ENCODE data around the gene EFNA3. TPM values are rescaled to one million over a fixed set of nuclear protein-coding genes. Genes with fewer than 3 reads are reported as not detected.

The EFNA3 gene, protein sequence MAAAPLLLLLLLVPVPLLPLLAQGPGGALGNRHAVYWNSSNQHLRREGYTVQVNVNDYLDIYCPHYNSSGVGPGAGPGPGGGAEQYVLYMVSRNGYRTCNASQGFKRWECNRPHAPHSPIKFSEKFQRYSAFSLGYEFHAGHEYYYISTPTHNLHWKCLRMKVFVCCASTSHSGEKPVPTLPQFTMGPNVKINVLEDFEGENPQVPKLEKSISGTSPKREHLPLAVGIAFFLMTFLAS
- 10.9 TPM for total RNA-seq

DNA sequence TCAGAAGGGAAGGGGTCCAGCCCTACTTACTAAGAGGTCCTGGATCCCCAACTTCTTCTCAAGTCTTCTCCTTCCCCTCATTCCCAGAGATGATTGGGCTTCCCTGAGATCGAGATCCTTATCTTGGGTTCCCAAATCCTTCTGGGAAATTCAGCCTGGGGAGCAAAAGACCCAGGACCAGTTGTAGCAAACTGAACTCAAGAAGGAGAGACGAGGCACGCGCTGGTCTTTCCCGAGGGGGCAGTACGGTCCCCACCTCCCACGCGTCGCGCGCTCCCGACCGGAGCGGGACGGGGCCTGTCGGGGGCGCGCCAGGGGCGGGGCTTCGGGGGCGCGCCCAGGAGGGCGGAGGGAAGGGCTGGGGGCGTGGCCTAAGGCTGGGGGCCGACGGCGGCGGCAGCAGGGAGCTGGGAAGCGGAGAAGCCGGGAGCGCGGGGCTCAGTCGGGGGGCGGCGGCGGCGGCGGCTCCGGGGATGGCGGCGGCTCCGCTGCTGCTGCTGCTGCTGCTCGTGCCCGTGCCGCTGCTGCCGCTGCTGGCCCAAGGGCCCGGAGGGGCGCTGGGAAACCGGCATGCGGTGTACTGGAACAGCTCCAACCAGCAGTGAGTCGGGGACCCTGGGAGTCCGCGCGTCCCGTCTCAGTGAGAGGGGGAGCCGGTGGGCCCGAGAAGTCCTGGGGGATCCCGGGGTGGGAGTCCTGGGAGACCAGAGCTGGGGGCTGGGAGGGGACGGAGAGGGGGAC lies at the start of gene EFNA3:
TSS of gene EFNA3 (plus strand) at position 369 of the 741 bp plus-strand sequence. CDS start at position 474, 105 bp downstream.
- DNase-seq = peak; percentile 31

DNA sequence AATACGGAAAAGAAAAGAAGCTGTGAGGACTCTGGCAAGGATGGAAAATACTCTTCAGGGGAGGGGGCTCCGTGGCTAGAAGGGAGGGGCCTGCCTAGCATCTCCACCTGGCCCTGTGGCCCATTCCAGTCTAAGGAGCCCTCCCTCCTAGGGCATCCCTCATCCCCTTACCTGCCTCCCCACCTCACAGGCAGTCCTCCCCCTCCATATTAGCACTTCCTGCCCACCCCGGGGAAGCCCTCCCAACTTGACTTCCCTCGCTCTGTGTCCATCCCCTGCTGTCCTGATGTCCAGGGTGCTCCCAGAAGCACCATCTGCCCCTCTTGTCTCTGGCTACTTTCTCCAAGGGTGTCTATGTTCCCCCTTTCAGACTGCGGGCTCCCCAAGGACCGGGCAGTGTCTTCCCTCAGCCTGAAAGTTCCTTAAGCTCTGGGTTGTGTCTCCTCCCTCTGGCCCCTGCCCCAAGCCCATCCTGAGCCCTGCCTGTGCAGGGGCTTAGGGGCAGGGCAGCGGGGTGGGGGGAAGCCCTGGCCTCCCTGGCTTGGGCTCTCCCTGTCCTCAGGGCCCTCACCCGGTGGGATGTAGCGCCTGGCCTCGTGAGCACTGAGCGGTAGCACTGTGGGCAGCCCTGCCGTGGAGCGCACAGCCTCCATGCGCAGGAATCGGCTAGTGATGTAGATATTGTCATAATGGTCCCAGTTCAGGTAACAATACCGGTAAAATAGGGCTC lies 49.0 kb upstream of the EFNA3 start:
- no peak for DNase-seq

DNA sequence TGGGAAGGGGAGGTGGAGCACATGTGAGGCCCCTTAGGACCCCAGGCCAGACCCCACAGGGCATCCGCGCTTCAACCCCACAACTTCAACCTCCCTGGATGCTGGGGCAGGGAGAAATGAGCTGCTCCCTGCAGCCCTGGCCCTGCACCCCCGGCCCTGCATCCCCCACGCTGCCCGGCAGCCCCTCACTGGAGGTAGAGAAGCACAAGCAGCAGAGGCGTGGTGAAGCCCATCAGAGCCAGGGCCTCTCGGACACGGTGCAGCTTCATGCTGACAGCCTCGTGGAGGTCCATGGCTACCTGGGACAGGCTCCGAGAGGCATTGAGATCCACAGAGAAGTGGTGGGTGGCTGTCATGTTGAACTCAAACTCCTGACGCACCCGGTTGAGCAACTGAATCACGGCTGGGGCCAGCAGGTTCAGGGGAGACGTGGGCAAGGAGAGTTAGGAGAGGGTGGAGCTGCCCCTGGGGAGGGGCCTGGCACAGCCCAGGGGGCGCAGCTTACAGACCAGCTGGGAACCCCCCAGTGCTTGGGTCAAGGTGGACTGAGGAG lies 48.3 kb upstream of the EFNA3 start:
- no peak for DNase-seq

DNA sequence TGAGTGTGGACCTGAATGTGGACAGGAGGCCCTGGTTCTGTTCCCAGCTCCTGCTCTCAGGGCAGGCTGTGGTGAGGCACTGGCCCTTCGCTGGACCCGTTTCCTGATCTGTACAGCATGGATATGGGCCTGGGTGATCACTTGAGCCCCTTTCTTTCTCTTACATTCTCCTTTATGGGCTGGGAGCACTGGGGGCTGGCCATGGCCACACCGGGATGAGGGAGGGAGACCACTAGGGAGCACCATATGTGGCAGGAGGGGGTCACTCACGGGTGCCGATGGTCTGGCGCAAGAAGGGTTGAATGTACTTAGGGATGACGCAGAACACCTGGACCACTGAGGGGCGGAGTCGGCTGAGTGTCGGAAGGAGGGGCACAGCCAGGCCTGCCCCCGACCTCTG lies 47.7 kb upstream of the EFNA3 start:
- DNase-seq = no peak

DNA sequence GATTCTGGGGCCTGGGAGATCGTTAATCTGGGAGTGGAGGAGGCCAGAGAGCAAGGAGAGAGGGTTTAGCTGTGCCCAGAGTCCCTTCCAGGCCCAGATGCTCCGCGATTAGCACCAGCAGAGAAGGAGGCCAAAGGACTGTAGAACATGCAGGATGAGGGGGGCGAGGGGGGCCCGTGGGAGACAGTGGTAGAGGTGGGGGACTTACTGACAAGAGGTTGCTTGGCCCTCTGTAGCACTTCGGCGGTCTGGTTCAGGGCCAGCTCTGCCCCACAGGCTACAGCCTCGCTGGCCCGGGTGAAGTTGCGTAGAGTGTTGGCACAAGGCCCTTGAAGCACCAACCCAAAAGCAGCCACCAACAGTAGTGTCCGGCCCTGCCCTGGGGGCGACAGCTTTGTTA lies 45.8 kb upstream of the EFNA3 start:
- no peak for DNase-seq

DNA sequence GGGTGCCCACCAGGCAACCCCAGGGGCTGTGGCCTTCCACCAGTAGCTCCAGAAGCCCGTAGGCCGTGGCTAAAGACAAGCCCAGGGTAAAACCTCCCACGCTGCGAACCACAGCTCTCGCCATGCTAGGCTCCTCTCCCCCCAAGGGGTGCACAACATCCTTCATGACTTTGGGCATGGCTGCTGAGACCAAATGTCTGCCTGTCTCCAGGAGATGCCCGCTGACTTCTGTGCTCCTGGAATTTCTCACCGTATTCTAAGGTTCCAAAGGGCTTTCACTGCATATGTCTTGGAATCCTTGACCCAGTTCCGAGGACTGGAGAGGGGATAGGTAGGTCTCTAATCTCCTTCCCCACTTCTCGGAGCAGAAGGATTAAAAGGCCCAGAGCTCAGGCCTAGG lies 45.1 kb upstream of the EFNA3 start, which contains the start of the genes DCST1 and DCST2:
TSS of gene DCST1 (plus strand) at position 301 of the 400 bp plus-strand sequence. CDS start 213 bp downstream, outside the sequence.
TSS of gene DCST2 (minus strand) at position 258 of the 400 bp plus-strand sequence. CDS start at position 178, 80 bp downstream.
- DNase-seq = no peak

DNA sequence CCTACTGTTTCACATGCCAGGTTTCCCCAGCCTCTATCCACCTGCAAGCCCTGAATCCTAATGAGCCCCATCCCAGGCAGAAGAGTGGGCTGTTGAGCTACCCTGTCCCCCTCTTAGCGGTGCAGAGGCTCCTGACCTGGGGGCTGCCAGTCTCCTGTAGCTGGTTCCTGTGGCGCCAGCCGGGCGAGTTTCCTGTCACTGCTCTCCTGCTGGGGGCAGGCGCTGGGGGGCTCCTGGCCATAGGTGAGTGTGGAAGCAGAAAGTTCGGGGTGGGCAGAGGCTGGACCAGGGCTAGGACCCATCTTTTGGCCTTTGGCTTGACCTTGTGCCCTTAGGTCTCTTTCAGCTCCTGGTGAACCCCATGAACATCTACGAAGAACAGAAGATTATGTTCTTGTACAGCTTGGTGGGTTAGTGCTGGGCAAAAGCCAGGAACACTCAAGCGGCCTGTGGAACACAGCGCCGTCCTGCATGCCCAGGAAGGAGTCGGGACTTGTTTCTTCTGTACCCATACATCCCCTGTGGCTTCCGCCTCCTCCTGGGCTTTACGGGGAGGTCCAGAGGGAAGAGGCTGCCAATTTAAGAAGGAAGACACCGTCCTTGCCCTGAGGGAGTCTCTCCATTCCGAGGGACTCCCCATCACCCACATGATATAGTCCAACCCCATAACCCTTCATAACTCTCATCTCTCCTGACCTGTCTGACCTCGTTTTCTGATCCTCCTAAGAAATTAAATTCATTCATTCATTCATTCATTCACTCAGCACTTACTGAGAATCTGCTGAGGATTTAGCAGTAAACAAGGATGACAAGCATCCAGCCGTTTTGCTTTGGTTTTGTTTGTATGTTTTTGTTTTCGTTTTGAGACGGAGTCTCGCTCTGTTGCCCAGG lies 44.1 kb upstream of the EFNA3 start:
- no peak for DNase-seq

DNA sequence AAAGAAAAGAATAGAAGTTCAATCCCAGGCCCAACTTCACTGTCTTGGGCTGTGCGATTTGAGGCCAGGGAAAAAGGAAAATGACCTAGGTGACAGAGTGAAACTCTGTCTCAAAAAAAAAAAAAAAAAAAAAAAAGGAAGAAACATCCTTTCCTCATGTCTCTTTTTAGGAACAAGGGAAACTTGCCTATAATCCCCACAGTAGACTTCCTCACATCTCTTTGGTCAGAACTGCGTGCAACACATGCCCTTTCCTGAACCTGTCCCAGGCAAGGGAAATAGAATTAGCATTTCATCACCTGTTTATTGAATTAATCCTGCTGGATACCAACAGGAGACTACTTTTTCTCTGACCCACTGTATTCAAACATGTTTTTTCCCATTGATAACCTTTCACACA lies 42.7 kb upstream of the EFNA3 start:
- DNase-seq = no peak

DNA sequence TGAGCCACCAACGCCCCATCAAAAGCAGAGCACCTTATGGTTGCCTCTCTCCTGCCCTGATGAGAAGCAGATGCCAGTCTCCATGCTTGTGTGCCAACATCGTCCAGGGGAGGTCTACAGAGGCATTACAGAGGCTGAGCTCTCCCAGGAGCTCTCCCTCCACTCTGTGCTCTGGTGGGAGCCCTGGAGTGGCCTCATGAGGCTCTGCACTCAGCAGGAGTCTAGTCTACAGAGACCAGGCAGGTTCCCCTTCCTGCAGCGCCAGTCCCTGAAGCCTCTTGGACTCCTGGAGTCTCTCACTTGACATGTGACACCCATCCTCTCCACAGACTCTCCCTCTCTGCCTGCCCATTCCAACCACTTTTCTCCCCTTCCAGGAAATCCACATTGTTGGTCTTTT lies 41.6 kb upstream of the EFNA3 start:
- no peak for DNase-seq

DNA sequence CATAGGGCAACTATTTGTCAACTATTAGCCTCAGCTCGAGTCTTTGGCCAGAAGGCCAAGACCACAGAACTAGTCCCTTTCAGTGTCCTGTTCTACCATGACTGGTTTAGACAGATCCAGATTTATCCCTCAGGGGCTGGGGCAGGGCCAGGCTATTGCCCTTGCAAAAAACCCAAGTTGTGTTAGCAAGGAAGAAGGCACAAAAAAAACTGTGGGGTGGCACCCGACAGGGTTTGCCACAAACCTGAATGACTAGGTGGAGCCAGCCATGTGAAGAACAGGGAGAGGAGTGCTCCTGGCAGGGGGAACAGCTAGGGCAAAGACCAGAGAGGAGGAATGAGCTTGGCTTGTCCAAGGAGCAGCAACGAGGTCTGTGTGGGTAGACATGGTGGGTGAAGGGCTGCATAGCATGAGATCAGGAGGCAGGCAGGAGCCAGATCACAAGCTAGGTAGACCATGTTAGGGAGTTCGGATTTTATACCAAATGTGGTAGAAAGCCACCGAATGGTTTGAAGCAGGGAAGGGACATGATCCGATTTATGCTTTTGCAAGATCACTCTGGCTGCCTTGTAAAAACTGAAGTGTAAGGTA lies 40.7 kb upstream of the EFNA3 start:
- DNase-seq = no peak

DNA sequence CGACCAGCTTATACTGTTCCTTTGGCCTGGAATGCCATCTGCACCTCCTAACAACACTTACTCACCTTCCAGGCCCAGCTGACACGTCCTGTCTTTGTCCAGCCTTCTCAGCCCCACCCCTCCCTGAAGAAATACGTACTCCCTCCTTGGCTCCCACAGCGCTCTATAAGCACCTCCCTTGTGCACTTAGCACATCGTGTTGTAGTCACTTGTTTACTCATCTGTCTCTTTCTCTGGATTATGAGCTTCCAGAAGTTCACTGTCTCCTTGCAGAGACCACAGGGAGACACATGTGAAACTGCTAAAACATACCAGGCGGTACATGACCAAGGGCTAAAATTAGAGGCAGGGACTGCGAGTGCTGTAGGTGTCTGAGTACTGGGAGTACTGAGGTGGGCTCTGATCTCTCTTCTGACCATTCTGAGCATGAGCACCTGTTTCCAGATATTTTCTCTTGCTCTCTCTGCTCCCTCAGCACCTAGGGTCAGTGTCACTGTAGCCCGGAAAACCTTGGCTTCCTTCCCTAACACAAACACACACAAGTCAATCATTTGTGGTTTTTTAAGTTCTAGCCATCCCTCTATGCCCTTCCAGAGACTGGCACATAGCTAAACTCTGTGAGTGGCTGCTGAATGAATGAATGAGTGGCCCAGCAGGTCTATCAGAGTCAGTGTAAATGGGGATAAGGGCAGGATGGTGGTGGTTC lies 39.9 kb upstream of the EFNA3 start:
- DNase-seq = no peak

DNA sequence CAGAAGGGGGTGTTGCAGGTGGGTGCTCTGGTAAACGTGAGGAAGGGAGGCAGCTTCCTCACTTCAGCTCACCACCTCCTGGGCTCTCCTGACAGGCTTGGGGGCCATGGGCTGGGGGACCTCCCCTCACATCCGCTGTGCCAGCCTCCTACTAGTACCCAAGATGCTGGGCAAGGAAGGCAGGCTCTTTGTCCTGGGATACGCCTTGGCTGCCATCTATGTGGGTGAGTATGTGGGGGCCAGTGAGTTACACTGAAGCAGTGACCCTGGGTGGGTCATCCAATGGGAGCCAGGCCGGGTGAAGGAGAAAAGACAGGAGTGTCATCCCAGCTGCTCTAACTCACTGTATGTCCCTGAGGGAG lies 39.3 kb upstream of the EFNA3 start:
- DNase-seq = no peak

DNA sequence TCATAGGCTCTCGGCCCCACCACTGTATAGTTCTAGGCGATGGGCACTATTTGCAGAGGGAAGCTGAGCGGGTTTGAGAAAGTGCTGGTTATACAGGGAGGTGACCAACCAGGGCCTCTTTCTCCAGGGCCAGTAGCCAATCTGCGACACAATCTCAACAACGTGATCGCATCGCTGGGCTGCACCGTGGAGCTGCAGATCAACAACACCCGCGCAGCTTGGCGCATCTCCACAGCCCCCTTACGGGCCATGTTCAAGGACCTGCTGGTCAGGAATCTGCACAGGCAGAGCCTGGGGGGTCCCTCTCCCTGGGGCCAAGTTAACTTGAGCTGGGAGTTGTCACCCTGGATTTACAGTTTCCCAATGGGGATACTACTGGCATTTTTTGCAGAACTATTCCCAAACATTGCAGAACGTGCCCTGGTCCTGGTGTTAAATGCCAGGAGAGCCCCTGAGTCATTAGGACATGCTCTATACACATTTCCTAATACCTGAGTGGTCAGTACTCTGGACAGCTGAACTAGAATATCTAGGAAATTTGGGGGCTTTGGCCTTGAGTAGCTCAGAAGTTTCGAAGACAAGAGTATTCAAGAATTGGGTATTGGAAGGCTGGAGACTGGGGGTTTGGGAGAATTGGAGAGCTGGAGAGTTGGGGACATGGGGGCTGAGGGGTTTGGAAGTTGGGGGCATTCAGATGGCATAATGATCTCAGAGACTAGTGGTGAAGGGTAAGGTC lies 38.1 kb upstream of the EFNA3 start:
- no peak for DNase-seq

DNA sequence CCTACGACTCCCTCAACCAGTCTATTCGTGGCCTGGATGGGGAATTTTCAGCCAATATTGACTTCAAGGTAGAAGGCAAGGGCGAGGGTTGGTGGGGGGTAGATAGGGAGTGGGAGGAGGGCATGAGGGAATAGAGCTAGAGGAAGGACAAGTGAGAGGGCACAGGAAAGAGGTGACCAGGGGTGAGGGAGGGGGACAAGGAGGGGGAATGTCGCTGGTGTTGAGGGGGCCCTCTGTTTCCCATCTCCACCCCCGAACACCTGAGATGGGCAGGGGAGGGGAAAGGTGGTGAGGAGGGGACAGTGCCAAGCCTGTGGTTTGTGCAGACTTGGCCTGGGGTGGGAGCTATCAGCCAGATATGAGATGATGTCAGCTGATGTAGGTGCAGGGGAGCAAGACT lies 35.8 kb upstream of the EFNA3 start:
- no peak for DNase-seq

DNA sequence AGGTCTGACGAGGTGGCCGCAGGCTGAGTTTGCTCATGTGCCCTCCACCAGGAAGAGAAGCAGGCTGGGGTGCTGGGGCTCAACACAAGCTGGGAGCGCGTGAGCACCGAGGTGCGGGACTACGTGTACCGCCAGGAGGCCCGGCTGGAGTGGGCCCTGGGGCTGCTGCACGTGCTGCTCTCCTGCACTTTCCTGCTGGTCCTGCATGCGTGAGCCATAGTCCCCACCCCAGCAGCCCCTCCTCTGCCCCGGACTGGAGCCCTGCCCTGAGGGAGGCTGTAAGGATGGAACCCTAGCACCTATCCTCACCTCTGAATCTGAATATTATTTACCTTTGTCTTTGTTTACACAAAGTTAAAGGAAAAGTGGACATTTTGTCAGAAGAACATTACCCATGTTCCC lies 35.3 kb upstream of the EFNA3 start:
- DNase-seq = no peak

DNA sequence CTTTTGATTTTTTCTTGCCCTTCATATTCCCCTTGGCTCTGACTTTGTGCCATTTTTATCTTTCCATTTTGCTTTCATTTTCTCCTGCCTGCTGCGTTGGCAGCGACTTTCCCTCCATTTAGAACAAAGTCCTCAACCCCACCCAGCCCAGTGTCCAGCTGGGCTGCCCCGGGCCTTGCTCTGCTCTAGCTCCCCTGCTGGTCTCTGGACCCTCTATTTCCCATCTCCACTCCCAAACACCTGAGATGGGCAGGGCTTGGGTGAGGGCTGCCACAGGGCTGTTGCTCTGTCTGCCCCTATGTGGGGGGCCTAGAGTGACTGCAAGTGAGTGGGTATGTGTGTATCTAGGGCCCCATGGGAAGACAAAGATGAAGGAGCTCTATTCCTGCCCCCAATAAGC lies 34.8 kb upstream of the EFNA3 start:
- no peak for DNase-seq

DNA sequence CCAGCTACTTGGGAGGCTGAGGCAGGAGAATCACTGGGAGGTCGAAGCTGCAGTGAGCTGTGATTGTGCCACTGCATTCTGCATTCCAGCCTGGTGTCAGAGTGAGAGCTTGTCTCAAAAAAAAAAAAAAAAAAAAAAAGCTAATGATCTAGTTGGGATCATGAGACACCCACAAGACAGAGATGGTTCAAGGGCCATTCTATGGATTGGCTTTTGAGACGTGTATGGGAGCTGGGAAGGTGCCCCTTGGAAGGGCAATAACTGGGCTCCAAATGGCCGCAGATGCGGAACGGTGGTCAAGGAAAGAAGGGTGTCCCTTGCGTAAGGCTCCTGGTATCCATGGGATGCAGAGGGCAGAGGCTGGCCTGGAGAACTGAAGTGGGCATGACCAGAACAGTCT lies 34.3 kb upstream of the EFNA3 start:
- no peak for DNase-seq

DNA sequence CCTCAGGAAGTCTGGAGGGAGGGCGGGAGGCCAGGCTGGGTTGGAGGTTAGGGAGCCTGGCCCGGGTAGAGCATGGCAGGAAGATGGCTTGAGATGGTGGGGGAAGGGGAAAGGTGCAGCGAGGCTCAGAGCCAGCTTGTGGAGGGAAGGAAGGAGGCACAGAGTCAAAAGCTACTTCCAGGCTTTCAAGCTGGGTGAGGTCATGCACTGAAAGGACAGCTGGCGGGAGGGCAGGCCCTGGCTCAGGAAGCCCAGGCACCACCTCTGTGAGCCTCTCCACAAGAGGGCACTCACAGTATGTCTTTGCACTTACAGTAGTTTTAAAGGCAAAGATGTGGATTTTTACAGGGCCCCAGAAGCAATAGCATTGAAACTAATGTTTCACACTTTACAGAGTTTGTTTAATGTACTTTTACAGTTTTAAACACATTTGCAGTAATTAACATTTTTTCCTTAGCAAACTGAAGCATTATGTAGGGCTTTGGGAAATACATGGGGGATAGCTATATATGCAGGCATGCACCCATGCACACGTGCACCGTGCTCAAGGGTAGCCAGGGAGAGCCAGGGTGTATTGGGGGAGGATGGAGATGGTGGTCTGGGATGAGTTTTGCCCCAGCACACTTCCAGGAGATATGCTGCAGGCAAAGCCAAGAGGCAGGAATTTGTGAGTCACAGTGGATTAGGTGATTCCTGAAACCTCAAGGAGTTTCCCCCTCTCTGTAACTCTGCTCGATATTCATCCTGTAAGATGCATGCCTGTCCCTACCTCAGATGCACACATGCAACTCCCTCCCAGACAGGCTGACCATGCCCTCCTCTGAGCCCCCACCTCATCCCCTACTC lies 33.6 kb upstream of the EFNA3 start:
- DNase-seq = peak; percentile 14

Data from skin of body (tissue), 2 donors.